NCI-H1930 (cell line): Measurements from ENCODE around the gene SBNO2.
A peak's percentile ranks its signal among the peaks of the same experiment; 100 is the strongest.

Experiments used
- DNase-seq, 2 experiments: peaks; one replicate each; lab custom pipeline; 2025; lab: John Stamatoyannopoulos, UW

SBNO2 gene

DNA sequence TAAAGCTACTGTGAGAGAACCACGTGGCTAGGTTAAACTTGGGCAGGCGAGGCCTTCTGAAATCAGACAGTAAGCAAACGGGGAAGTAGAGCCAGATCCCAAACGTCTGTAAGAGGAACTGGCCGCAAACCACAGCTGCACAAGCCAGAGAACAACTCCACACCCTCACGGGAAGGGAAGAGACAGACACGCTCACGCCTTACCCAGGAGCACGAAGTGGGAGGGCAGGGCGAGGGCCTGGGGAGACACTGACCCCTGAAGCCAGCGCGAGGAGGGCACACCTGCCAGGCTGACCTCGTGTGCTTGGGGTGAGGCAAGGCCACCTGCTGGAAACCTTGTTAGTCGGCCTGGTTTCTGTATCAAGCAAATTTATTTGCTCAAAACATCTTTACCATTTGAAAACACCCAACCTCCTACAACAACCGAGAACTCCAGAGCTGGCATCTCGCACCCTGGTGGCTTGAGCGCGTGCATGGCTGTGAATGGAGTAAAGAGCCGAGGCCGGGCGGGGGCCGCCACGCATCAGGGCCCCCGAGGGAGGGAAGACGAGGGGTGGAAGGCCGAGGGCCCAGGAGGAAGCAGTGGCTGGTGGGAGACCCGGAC lies 86.2 kb downstream of the SBNO2 start:
- DNase-seq = no peak

DNA sequence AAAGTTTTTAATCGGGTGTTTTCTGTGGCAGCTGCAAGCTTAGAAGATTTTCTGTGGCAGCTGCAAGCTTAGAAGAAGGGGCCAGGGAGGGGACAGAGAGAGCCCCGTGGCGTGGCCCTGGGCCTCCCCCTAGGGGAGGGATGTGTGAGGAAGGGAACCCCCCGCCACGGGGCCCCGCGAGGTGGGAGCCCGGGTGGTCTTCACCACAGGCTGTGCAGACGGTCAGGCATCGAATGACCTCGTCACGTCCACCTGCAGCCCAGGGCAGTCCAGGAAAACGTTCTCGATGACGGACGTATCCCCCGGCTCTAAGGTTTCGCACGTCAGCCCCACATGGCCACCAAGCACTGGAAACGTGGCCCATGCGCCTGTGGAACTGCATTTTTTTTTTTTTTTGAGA lies 87.5 kb downstream of the SBNO2 start:
- DNase-seq = no peak

DNA sequence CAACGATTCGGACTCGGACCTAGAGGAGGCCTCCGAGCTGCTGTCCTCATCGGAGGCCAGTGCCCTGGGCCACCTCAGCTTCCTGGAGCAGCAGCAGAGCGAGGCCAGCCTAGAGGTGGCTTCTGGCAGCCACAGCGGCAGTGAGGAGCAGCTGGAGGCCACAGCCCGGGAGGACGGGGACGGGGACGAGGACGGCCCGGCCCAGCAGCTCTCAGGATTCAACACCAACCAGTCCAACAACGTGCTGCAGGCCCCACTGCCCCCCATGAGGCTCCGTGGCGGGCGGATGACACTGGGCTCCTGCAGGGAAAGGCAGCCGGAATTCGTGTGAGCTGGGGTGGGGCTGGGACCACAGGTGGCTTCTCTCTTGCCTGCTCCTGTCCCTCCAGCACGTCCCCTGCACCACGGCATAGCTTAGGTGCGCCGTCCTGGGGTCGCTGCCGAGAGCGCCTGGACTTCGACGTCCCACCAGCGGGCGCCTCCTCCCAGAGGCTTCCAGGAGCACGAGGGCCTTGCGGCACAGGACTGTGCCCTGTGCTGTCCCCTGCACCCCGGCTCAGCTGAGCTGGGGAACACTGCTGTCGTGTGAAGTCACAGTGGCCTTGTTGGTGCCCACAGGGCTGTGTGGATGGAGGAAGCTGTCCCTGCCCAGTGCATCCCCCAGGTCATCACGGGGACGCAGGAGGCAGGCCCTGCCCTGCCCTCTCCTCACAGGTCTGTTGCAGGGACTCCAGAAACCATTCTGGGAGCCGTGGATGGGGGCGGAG lies 88.2 kb downstream of the SBNO2 start:
- DNase-seq = no peak

DNA sequence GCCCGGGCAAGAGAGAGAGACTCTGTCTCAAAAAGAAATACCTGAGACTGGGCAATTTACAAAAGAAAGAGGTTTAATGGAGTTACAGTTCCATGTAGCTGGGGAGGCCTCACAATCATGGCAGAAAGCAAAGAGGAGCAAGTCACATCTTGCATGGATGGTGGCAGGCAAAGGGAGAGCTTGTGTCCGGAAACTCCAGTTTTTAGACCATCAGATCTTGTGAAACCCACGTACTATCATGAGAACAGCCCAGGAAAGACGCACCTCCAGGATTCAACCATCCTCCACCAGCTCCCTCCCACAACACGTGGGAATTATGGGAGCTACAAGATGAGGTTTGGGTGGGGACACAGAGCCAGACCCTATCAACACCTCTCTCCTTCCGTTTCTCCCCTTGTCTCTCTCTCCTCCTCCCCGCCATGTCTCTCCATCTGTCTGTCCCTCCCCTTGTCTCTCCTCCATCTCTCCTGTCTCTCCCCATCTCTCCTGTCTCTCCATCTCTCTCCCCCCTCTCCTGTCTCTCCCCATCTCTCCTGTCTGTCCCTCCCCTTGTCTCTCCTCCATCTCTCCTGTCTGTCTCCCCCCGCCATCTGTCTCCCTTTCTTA lies 88.9 kb downstream of the SBNO2 start:
- DNase-seq = no peak

DNA sequence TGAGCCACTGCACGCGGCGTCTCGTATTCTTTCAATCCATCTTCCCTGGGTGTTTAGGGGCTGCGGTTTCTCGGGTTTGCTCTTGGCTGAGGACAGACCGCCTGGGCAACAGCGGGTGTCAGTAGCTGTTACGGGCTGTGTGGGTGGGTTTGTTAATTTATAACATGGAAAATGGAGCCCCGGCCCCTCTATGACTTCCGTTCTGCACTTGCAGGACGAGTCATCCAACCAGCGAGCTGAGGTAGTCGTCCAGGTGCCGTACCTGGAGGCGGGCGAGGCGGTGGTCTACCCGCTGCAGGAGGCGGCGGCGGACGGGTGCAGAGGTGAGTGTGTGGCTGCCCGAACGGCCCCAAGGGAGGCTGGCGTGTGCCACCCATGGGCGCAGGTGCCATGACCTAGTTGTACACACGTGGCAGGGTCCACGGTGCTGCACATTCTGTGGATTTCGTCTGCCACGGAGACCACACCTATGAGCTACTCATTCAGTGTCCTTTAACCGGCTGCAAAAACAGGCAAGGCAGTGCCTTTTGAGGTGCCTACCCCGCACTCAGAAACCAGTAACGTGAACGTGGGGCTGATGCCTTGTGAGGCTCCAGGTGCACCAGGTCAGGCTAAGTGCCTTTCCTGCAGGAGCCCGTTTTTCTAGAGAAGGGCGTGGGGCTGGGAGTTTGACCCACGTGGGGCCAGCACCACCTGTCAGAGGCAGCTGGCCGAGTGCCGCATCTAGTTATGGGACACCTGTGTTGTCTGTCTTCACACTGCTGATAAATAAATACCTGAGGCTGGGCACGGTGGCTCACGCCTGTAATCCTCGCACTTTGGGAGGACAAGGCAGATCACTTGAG lies 89.8 kb downstream of the SBNO2 start:
- no peak for DNase-seq

DNA sequence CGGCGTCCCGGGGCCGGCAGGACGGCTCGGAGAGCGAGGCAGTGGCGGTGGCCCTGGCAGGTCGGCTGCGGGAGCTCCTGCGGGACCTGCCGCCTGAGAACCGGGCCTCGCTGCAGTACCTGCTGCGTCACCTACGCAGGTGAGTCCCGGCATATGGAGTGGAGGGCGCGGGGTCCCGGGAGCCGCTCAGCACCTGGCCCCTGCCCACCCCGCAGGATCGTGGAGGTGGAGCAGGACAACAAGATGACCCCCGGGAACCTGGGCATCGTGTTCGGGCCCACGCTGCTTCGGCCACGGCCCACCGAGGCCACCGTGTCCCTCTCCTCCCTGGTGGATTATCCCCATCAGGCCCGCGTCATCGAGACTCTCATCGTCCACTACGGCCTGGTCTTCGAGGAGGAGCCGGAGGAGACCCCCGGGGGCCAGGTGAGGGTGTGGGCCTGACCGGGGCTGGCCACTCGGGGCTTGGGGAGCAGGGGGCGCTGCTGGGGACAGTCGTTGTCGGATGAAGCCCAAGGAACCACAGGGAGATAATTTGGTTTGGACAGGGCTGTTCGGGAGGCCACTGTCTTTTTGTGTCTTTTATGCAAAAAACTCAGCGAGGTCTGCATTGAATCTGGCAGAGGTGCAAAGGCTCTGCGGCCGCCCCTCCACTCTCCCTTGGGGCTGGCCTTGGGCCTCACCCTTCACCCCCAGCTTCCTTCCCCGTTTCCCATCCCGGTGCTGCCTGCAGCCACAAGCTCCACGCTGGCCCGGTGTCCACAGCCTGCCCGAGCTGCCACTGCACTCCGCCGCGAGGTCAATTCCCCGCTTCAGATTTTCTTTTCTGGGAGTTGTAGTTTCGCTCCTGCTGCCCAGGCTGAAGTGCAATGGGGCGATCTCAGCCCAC lies 90.9 kb downstream of the SBNO2 start:
- no peak for DNase-seq

DNA sequence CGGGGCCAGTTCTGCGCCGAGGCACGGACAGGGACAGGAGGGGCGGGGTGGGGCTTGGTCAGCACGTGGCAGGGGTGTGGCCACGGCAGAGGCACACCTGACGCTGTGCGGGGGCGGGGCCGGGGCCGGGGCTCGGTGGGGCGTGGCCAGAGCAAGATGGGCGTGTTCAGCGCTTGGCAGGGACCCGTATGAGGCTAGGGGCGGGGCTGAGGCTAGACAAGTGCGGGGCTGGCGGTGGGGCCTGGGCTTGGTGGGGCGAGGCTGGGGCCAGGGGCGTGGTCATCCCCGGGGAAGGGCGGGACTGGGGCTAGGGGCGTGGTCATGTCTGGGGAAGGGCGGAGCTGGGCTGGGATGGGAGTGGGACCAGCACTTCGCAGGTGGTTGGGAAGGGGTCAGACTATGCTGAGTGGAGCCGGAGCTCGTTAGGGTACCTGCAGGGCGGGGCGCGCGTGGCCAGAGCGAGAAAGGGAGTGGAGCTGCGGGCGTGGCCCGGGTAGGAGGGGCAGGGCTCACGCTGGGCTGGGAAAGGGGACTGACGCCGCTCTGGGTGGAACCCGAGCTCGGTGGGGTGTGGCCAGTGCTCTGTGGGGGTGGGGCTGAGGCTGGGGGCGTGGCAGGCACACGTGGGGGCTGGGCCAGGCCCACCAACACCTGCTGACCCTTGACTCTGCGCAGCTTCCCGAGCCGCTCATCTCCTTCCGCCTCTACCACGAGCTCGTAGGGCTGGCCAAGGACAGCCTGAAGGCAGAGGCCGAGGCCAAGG lies 91.7 kb downstream of the SBNO2 start:
- no peak for DNase-seq

DNA sequence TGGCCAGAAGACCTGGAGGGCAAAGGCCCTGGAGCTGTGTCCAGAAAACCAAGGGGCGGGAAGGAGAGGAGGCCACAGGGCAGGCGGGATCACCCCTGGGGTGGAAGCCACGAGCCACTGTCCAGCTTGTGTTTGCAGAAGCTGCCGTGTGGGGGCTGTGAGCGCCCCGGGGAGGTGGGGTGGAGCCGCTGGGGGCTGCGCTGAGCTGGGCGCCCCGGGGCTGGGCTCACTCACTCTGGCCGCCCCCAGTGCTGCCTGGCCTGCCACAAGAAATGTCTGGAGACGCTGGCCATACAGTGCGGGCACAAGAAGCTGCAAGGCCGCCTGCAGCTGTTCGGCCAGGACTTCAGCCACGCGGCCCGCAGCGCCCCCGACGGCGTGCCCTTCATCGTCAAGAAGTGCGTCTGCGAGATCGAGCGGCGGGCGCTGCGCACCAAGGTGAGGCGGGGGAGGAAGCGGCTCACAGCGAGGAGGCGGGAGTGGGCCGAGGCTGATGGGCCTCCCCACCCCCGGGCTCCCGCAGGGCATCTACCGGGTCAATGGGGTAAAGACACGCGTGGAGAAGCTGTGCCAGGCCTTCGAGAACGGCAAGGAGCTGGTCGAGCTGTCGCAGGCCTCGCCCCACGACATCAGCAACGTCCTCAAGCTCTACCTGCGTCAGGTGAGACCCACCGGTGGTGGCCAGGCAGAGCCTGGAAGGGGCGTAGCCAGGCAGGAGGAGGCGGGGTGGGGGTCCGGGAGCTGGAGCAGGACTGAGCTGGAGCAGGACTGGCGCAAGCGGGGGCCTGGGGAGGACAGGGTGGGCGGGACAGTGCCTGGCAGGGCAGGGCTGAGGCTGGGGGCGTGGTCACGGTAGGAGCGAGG lies 92.5 kb downstream of the SBNO2 start:
- DNase-seq = no peak

DNA sequence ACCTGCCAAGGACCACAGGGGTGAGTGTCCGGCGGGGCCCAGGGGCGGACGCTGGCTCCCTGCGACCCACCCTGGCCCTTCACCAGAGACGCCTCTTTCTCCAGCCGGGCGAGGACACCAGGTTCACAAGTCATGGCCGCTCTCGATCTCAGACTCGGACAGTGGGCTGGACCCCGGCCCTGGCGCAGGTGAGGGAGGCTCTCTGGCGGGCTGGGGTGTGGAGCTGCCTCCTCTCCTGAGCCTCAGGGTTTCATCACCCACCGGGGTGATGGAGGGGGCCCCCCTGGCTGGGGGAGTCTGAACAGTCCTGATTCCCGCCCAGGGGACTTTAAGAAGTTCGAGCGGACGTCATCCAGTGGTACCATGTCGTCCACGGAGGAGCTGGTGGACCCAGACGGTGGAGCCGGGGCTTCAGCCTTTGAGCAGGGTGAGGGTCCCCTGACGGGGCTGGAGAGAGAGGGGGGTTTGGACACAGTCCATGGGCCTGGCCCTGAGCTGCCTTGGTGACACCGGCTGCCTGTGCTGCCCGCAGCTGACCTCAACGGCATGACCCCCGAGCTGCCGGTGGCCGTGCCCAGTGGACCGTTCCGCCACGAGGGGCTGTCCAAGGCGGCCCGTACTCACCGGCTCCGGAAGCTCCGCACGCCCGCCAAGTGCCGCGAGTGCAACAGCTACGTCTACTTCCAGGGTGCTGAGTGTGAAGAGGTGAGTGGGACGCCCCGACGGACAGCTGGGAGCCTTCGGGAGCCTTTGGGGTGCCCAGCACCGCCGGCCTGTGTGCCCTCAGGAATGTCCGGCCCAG lies 93.5 kb downstream of the SBNO2 start:
- DNase-seq = no peak

DNA sequence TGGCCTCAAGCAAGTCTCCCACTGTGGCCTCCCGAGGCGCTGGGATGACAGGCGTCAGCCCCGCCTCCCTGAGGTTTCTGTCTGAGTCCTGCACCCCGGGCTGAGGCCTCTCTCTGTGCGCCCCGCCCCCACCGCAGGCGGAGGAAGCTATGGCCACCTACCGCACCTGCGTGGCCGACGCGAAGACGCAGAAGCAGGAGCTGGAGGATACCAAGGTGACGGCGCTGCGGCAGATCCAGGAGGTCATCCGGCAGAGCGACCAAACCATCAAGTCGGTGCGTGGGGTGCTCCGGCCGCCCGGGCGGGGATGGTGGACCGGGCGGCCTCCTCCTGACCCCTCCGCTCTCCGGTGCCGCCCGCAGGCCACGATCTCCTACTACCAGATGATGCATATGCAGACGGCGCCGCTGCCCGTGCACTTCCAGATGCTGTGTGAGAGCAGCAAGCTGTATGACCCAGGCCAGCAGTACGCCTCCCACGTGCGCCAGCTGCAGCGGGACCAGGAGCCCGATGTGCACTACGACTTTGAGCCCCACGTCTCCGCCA lies 94.4 kb downstream of the SBNO2 start:
- no peak for DNase-seq

DNA sequence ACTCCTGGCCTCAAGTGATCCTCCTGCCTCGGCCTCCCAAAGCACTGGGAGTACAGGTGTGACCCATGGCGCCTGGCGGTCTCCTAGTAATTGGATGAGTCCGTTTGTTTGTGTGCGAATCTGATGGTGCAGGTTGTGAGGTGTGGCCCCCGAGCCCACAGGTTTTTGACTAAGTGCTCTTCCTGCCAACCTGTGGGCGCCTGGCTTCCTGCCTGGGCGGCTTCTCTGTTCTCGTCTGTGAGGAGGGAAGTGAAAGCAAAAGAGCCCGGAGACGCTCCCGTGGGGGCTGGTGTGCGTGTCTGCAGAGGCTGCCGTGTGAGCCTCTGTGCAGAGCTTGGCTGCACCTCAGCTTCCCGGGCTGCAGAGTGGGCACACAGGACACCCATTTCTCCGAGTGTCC lies 97.1 kb downstream of the SBNO2 start:
- no peak for DNase-seq

DNA sequence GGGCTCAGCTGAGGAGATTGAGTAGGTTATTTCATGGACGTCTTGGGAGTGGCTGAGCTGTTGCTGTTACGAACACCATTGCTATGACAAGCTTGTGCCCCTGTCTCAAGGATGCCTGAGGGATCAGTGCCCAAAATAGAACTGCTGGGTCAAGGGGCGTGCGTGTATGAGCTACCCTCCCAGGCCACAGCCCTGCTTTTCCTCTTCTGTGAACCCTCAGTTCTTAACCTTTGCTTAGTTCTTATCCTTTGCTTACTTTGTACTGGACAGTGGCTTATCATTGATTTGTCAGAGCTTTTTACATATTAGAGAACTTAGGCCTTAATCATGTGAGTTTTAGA lies 98.1 kb downstream of the SBNO2 start:
- DNase-seq = no peak

DNA sequence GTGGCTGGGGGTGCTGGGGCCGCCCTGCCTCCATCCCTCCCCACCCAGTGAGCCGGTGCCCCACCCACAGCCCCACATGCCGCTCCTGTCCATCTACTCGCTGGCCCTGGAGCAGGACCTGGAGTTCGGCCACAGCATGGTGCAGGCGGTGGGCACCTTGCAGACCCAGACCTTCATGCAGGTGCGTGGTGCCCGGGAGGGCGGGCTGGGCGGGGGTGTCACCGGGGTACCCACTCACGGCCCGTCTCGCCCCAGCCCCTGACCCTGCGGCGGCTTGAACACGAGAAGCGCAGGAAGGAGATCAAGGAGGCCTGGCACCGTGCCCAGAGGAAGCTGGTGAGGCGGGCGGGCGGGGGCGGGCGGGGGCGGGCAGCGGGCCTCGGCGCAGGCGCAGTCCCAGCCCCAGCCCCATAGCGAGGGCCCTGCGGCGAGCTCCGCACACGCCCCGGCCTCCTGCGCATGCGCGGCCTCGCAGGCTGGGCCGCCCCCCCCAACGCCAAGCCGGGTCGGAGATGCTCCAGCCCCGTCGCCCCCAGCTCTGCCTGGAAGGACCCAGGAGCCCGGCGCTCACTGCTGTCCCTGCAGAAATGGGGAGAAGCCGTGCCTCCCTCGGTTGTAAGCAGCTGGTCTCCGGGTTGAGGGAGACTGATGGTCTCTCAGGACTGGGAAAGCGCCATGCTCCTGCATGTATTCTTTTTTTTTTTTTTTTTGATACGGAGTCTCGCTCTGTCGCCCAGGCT lies 99.4 kb downstream of the SBNO2 start:
- DNase-seq = peak in 1 of 2 experiments; percentile 43

DNA sequence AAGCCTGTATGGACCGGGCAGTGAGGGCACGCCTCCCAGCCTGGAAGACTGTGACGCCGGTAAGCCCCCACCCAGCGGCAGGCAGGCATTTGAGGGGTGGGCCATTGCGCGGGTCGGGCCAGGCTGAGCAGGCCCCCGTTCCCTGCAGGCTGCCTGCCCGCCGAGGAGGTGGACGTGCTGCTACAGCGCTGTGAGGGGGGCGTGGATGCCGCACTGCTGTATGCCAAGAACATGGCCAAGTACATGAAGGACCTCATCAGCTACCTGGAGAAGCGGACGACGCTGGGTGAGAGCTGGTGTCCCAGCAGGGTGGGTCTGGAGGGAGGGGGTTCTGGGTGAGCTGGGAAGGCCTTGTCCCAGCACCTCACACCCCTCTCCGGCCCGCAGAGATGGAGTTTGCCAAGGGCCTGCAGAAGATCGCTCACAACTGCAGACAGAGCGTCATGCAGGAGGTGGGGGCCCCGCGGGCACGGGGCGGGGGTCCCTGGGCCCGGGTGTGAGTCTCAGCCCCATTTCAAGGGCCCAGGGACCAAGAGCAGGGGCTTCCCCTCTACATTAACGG lies 100.0 kb downstream of the SBNO2 start:
- no peak for DNase-seq

DNA sequence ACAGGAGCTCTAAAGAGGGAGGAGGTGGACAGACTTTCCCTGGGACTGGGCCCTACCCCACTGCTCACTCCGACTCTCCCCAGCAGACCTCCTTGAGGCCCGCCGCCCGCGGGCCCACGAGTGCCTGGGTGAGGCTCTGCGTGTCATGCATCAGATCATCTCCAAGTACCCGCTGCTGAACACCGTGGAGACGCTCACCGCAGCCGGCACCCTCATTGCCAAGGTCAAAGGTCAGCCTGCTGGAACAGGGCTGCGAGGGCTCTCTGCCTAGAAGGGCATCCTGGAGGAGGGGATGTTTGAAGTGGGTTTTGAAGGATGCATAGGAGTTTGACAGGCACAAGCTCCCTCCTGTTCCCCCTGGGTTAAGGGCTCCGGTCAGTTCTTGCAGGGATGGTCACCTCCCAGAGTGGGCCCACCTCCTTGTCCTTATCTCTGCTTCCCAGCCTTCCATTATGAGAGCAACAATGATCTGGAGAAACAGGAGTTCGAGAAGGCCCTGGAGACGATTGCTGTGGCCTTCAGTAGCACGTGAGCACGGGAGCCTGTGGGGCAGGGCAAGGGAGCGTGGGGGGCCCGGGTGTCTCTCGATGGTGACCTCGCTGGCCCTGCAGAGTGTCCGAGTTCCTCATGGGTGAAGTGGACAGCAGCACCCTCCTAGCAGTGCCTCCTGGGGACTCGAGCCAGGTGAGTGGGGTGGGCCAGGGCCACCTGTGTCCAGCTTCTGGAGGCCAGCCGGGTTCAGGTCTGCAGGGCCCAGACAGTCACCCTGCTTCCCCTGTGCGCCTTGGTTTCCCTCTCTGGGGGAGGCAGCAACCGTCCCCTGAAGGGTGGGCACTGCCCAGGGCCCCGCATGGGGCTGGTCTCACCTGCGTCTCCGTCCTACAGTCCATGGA lies 100.8 kb downstream of the SBNO2 start:
- DNase-seq = no peak

DNA sequence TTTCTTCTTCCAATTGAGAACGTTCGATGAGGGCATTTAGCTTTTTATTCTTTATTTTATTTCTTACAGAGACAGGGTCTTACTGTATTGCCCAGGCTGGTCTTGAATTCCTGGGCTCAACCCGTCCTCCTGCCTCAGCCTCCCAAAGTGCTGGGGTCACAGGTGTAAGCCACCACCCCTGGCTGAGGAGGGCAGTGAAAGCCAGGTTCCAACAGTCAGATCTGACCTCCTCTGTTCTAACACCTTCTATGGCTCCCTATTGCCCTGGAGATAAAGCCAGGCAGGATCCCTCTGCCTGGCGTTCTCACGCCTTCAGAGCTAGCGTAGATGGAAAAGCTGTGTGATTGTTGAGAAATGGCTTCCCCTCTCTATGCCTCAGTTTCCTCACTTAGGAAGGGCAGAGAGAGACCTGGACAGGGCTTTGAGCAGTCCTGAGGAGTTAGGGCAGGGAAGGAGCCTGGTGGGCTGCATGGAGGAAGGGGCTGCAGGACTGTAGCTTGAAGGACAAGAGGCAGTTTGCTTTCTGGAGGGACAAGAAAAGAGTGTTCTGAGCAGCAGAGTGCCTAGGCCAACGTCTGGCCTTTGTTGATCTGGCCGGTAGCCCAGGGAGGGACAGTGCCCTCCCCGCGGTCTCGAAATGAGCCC lies 101.6 kb downstream of the SBNO2 start:
- no peak for DNase-seq
